SK-N-SH (cell line): ENCODE measurements around the gene CCDC38. TPM values are rescaled to one million over a fixed set of nuclear protein-coding genes. Genes with fewer than 3 reads are reported as not detected.

Experiments used
- CTCF ChIA-PET: fragments of 300-600, 350-600 bp; formaldehyde crosslinking; extraction: SDS; loops from one replicate; lab custom pipeline; 2021; lab: Yijun Ruan, JAX
- POLR2A ChIA-PET: fragments of 350-600 bp; sonication (Branson Sonifier 250); formaldehyde crosslinking; extraction: SDS; loops from one replicate; lab custom pipeline; 2020; ENCODE audit warnings: antibody characterized with exemption, inconsistent platforms; lab: Yijun Ruan, JAX
- DNase-seq: peaks from one replicate; pipeline ENCODE4 v3.0.0; 2012
- H2AFZ ChIP-seq: fragments of 200-600 bp; sonication (generic); 2 replicates; pipeline ENCODE4 v1.8.1; 2016; ENCODE audit warnings: antibody characterized with exemption, mild to moderate bottlenecking, low read depth
- H3F3A ChIP-seq: fragments of 200-600 bp; sonication (generic); replicated peaks from 2 replicates; pipeline ENCODE3; 2016; ENCODE audit warnings: antibody characterized with exemption, mild to moderate bottlenecking; ENCODE audit not compliant: insufficient read depth
- H3K27ac ChIP-seq, 2 experiments: fragments of 200-500 bp in 1 of 2; fragments of 200-600 bp in 1 of 2; sonication (Bioruptor generic) in 1 of 2; sonication (generic), shearing (Covaris generic) in 1 of 2; 2 replicates each; pipeline versions ENCODE4 v1.5.1 to v1.6.1; 2014 to 2016; ENCODE audit warnings: low read depth in 2 of 2, inconsistent platforms in 1 of 2, low read length in 1 of 2, mild to moderate bottlenecking in 1 of 2, mixed read lengths in 1 of 2
- H3K27me3 ChIP-seq: fragments of 200-600 bp; sonication (generic), shearing (Covaris generic); 2 replicates; pipeline ENCODE4 v1.6.1; 2016; ENCODE audit warnings: mixed run types; ENCODE audit not compliant: insufficient read depth
- H3K36me3 ChIP-seq, 2 experiments: fragments of 200-500 bp in 1 of 2; fragments of 200-600 bp in 1 of 2; sonication (Bioruptor generic) in 1 of 2; sonication (generic) in 1 of 2; replicated peaks in 1 of 2; 2 replicates each; pipeline versions ENCODE3 to v1.5.1; 2014 to 2016; ENCODE audit warnings: low read length in 1 of 2, mild to moderate bottlenecking in 1 of 2; ENCODE audit not compliant: insufficient read depth in 2 of 2, control insufficient read depth in 1 of 2
- H3K4me1 ChIP-seq, 2 experiments: fragments of 200-500 bp in 1 of 2; fragments of 200-600 bp in 1 of 2; sonication (Bioruptor generic) in 1 of 2; sonication (generic), shearing (Covaris generic) in 1 of 2; 2 replicates each; pipeline versions ENCODE4 v1.5.1 to v1.6.1; 2014 to 2016; ENCODE audit warnings: low read depth in 1 of 2, low read length in 1 of 2, mixed run types in 1 of 2; ENCODE audit not compliant: insufficient read depth in 2 of 2, control insufficient read depth in 1 of 2
- H3K4me2 ChIP-seq: fragments of 200-600 bp; sonication (generic), shearing (Covaris generic); 2 replicates; pipeline ENCODE4 v1.6.1; 2017; ENCODE audit warnings: mixed run types
- H3K4me3 ChIP-seq, 2 experiments: fragments of 200-500 bp in 1 of 2; fragments of 200-600 bp in 1 of 2; sonication (Bioruptor generic) in 1 of 2; sonication (generic), shearing (Covaris generic) in 1 of 2; 2 replicates each; pipeline versions ENCODE4 v1.5.1 to v1.8.1; 2014 to 2016; ENCODE audit warnings: low read depth in 2 of 2, inconsistent platforms in 1 of 2, low read length in 1 of 2, mild to moderate bottlenecking in 1 of 2, mixed read lengths in 1 of 2, moderate library complexity in 1 of 2
- H3K79me2 ChIP-seq: fragments of 200-600 bp; sonication (generic); 2 replicates; pipeline ENCODE4 v1.8.1; 2017; ENCODE audit warnings: mild to moderate bottlenecking; ENCODE audit not compliant: insufficient read depth
- H3K9ac ChIP-seq: fragments of 200-600 bp; sonication (generic); 2 replicates; pipeline ENCODE4 v1.6.1; 2017; ENCODE audit warnings: mixed run types
- H3K9me2 ChIP-seq: fragments of 200-600 bp; sonication (generic); 2 replicates; pipeline ENCODE4 v1.6.1; 2017; ENCODE audit warnings: mixed run types
- H3K9me3 ChIP-seq: fragments of 200-600 bp; sonication (generic); 2 replicates; pipeline ENCODE4 v1.6.1; 2017; ENCODE audit warnings: mixed run types, mild to moderate bottlenecking, moderate library complexity
- H4K20me1 ChIP-seq: fragments of 200-600 bp; sonication (generic); 2 replicates; pipeline ENCODE4 v1.6.1; 2017; ENCODE audit warnings: mild to moderate bottlenecking, mixed run types; ENCODE audit not compliant: insufficient read depth
- CHD2 ChIP-seq: fragments of 150-350 bp; IDR thresholded peaks from 2 replicates; pipeline ENCODE4 v1.6.1; 2018; ENCODE audit warnings: low read length; ENCODE audit not compliant: partially characterized antibody
- ELF1 ChIP-seq: IDR thresholded peaks from 2 replicates; pipeline ENCODE4 v1.4.0; 2012
- EP300 ChIP-seq, 2 experiments: IDR thresholded peaks; 2 replicates each; pipeline versions ENCODE4 v1.4.0 to v1.6.1; 2012; ENCODE audit warnings: borderline replicate concordance in 1 of 2, low read depth in 1 of 2, low read length in 1 of 2
- EZH2phosphoT487 ChIP-seq: fragments of 200-600 bp; sonication (generic); IDR thresholded peaks from 2 replicates; pipeline ENCODE4 v1.6.1; 2017; ENCODE audit warnings: low read depth, mixed run types, mild to moderate bottlenecking, antibody characterized with exemption, moderate library complexity, borderline replicate concordance
- FOSL2 ChIP-seq: IDR thresholded peaks from 2 replicates; pipeline ENCODE4 v1.4.0; 2012; ENCODE audit warnings: low read depth, mild to moderate bottlenecking, moderate library complexity, borderline replicate concordance
- FOXJ3 ChIP-seq: sonication (generic); formaldehyde crosslinking; IDR thresholded peaks from 2 replicates; pipeline ENCODE4 v1.5.1; 2020; ENCODE audit warnings: mild to moderate bottlenecking, missing genetic modification reagents
- FOXM1 ChIP-seq: IDR thresholded peaks from 2 replicates; pipeline ENCODE4 v1.4.0; 2012; ENCODE audit warnings: low read depth, mild to moderate bottlenecking
- GABPA ChIP-seq: IDR thresholded peaks from 2 replicates; pipeline ENCODE4 v1.4.0; 2012; ENCODE audit warnings: low read depth, mild to moderate bottlenecking
- GATA2 ChIP-seq: sonication (generic); formaldehyde crosslinking; IDR thresholded peaks from 2 replicates; pipeline ENCODE4 v1.5.0; 2020; ENCODE audit warnings: mild to moderate bottlenecking, missing genetic modification reagents
- JUND ChIP-seq: IDR thresholded peaks from 2 replicates; pipeline ENCODE4 v1.4.0; 2012
- MEF2A ChIP-seq: IDR thresholded peaks from 2 replicates; pipeline ENCODE4 v1.4.0; 2012; ENCODE audit warnings: low read depth, borderline replicate concordance
- MXI1 ChIP-seq: IDR thresholded peaks from 2 replicates; pipeline ENCODE4 v1.6.1; 2012; ENCODE audit warnings: mild to moderate bottlenecking, low read depth, low read length, improper control_type of control experiment
- NRF1 ChIP-seq: IDR thresholded peaks from 2 replicates; pipeline ENCODE4 v1.6.1; 2012; ENCODE audit warnings: low read depth, mild to moderate bottlenecking, low read length
- POLR2AphosphoS5 ChIP-seq: IDR thresholded peaks from 2 replicates; pipeline ENCODE4 v1.6.1; 2012; ENCODE audit warnings: low read depth, low read length
- RAD21 ChIP-seq: IDR thresholded peaks from 2 replicates; pipeline ENCODE4 v1.6.1; 2012; ENCODE audit warnings: mild to moderate bottlenecking, low read length
- RCOR1 ChIP-seq: fragments of 150-350 bp; IDR thresholded peaks from 2 replicates; pipeline ENCODE4 v1.6.1; 2017; ENCODE audit warnings: antibody characterized with exemption, low read length
- RFX5 ChIP-seq: IDR thresholded peaks from 2 replicates; pipeline ENCODE4 v1.6.1; 2012; ENCODE audit warnings: mild to moderate bottlenecking, improper control_type of control experiment, low read length
- RXRA ChIP-seq: IDR thresholded peaks from 2 replicates; pipeline ENCODE4 v1.4.0; 2012; ENCODE audit warnings: low read depth, mild to moderate bottlenecking, borderline replicate concordance
- SIN3A ChIP-seq: IDR thresholded peaks from 2 replicates; pipeline ENCODE4 v1.6.1; 2012; ENCODE audit warnings: low read depth, mild to moderate bottlenecking, low read length, moderate library complexity, borderline replicate concordance
- SMC3 ChIP-seq: IDR thresholded peaks from 2 replicates; pipeline ENCODE4 v1.6.1; 2012; ENCODE audit warnings: low read depth, low read length, improper control_type of control experiment
- TAF1 ChIP-seq: IDR thresholded peaks from 2 replicates; pipeline ENCODE4 v1.6.1; 2012; ENCODE audit warnings: low read depth, mild to moderate bottlenecking, low read length, moderate library complexity, borderline replicate concordance
- TCF12 ChIP-seq: IDR thresholded peaks from 2 replicates; pipeline ENCODE4 v1.4.0; 2012
- TEAD4 ChIP-seq: IDR thresholded peaks from 2 replicates; pipeline ENCODE4 v1.4.0; 2012; ENCODE audit warnings: mild to moderate bottlenecking, borderline replicate concordance; ENCODE audit not compliant: insufficient read depth
- YY1 ChIP-seq: IDR thresholded peaks from 2 replicates; pipeline ENCODE4 v1.4.0; 2012; ENCODE audit warnings: low read depth, mild to moderate bottlenecking
- WGBS: methylation state at CpG from one replicate; pipeline ENCODE4 v1.1.6; 2017; ENCODE audit warnings: low lambda C conversion rate; 5-methylcytosine and 5-hydroxymethylcytosine counted together
- polyA plus RNA-seq, 3 experiments: library from polyadenylated mRNA; depleted of rRNA; stranded (reverse); fragments of >200 nt; gene quantifications; 2 replicates each; pipeline ENCODE4 v1.2.3, GENCODE V29; 2012
- TF ChIP-seq, protein P1 (sequence below): IDR thresholded peaks from 2 replicates; pipeline ENCODE4; 2012
- TF ChIP-seq, protein P2 (sequence below): fragments of 200-600 bp; sonication (generic); IDR thresholded peaks from 2 replicates; pipeline ENCODE4 v1.6.1; 2017; ENCODE audit warnings: antibody characterized with exemption, mild to moderate bottlenecking, moderate library complexity
- TF ChIP-seq, protein P3 (sequence below): IDR thresholded peaks from 2 replicates; pipeline ENCODE4 v1.4.0; 2012; ENCODE audit warnings: low read depth
- TF ChIP-seq, protein P4 (sequence below): fragments of 150-350 bp; IDR thresholded peaks from 2 replicates; pipeline ENCODE4 v1.6.1; 2016; ENCODE audit warnings: mild to moderate bottlenecking, low read depth, low read length
- TF ChIP-seq, protein P5 (sequence below): IDR thresholded peaks from 2 replicates; pipeline ENCODE4 v1.4.0; 2012; ENCODE audit warnings: low read depth, borderline replicate concordance
- TF ChIP-seq, protein P6 (sequence below): fragments of 150-350 bp; IDR thresholded peaks from 2 replicates; pipeline ENCODE4 v1.6.1; 2017; ENCODE audit warnings: antibody characterized with exemption, low read length, low read depth, borderline replicate concordance

The CCDC38 gene
- polyA plus RNA-seq, 1 of the 3 experiments (the other 2 are of a cell fraction), result not detected

DNA sequence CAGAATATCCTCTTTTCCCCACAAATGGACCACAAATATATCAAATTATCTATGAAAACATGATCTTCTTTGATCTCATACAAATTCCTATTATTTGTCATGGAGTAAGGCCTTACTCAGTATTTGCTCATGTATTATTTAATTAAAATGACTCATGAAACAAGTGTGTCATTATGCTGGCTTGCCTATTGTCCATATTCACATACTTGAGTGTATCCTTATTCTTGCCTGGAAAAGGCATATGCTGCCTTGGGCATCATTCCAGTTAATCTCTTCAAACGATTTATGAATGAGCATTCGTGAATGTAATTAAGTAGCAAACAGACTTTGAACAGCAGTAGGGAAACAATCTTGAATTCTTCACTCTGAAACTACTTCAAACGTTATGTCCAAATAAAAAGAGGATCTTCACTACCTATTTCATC, 106.2 kb downstream of the CCDC38 start:
- H3K9me2 ChIP-seq, result no peaks in the 10 kb centered on the region
- H3K4me2 ChIP-seq, result peak overlapping the region; percentile 56; the same call in 1 of the 2 replicates
- 1% methylated on average over 3 of the region's 3 CpGs for WGBS
- no peaks in the 10 kb centered on the region for H3K9me3 ChIP-seq
- no peaks in the 10 kb centered on the region for H3K79me2 ChIP-seq
- peaks cover 15% of the 10 kb centered on the region for H4K20me1 ChIP-seq
- POLR2A ChIA-PET, result no interaction called here
- H3K27me3 ChIP-seq, result peaks cover 14% of the 10 kb centered on the region
- H3K4me1 ChIP-seq, result peaks cover 16 to 20% of the 10 kb centered on the region in 2 experiments; a peak in 3 of 4 replicates
- no peak overlapping the region for H2AFZ ChIP-seq
- peaks cover 22% of the 10 kb centered on the region for H3F3A ChIP-seq
- peak; percentile 21 for DNase-seq
- H3K9ac ChIP-seq, result no peak overlapping the region
- H3K27ac ChIP-seq, result peak overlapping the region; percentile 54 to 84
- no peaks in the 10 kb centered on the region for H3K36me3 ChIP-seq
- CTCF ChIA-PET, result interaction anchor here (1.0 kb wide), 1 partner anchor 12 kb away, joined by 3 read pairs; no protein-coding TSS in a partner anchor
- H3K4me3 ChIP-seq, result peak overlapping the region in 1 of 2 experiments; percentile 30; a peak in 1 of 4 replicates
- TF ChIP-seq EZH2phosphoT487 (peak; percentile 60; the same call in 1 of the 2 replicates), GABPA (no peak), POLR2AphosphoS5 (peak; percentile 54; the same call in 1 of the 2 replicates), FOSL2 (peak; percentile 87), TAF1 (no peak), MXI1 (no peak), NRF1 (no peak), MEF2A (peak; percentile 16; the same call in 1 of the 2 replicates), FOXM1 (peak; percentile 83), SMC3 (no peak), ELF1 (0 out of 2 replicates have a peak, but pooled peaks have one; percentile 21), SIN3A (no peak), RFX5 (no peak), RCOR1 (peak; percentile 46; the same call in 1 of the 2 replicates), JUND (peak; percentile 88), TEAD4 (peak; percentile 84), FOXJ3 (CRISPR knock-in tag) (no peak), CHD2 (no peak), YY1 (no peak), GATA2 (CRISPR knock-in tag) (no peak), RAD21 (no peak), RXRA (peak; percentile 43; the same call in 1 of the 2 replicates), EP300 (IDR thresholded peaks at IDR 0.05; ENCODE audit: borderline replicate concordance in 1 of 2, low read depth in 1 of 2, low read length in 1 of 2) (peak; percentile 43 to 87), TCF12 (peak; percentile 97)
- TF ChIP-seq, protein P1, sequence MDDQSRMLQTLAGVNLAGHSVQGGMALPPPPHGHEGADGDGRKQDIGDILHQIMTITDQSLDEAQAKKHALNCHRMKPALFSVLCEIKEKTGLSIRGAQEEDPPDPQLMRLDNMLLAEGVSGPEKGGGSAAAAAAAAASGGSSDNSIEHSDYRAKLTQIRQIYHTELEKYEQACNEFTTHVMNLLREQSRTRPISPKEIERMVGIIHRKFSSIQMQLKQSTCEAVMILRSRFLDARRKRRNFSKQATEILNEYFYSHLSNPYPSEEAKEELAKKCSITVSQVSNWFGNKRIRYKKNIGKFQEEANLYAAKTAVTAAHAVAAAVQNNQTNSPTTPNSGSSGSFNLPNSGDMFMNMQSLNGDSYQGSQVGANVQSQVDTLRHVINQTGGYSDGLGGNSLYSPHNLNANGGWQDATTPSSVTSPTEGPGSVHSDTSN, result peak; percentile 78
- TF ChIP-seq, protein P2, sequence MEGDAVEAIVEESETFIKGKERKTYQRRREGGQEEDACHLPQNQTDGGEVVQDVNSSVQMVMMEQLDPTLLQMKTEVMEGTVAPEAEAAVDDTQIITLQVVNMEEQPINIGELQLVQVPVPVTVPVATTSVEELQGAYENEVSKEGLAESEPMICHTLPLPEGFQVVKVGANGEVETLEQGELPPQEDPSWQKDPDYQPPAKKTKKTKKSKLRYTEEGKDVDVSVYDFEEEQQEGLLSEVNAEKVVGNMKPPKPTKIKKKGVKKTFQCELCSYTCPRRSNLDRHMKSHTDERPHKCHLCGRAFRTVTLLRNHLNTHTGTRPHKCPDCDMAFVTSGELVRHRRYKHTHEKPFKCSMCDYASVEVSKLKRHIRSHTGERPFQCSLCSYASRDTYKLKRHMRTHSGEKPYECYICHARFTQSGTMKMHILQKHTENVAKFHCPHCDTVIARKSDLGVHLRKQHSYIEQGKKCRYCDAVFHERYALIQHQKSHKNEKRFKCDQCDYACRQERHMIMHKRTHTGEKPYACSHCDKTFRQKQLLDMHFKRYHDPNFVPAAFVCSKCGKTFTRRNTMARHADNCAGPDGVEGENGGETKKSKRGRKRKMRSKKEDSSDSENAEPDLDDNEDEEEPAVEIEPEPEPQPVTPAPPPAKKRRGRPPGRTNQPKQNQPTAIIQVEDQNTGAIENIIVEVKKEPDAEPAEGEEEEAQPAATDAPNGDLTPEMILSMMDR, result no peak
- TF ChIP-seq, protein P3, sequence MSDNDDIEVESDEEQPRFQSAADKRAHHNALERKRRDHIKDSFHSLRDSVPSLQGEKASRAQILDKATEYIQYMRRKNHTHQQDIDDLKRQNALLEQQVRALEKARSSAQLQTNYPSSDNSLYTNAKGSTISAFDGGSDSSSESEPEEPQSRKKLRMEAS, result no peak
- TF ChIP-seq, protein P4, sequence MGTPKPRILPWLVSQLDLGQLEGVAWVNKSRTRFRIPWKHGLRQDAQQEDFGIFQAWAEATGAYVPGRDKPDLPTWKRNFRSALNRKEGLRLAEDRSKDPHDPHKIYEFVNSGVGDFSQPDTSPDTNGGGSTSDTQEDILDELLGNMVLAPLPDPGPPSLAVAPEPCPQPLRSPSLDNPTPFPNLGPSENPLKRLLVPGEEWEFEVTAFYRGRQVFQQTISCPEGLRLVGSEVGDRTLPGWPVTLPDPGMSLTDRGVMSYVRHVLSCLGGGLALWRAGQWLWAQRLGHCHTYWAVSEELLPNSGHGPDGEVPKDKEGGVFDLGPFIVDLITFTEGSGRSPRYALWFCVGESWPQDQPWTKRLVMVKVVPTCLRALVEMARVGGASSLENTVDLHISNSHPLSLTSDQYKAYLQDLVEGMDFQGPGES, result no peak
- TF ChIP-seq, protein P5, sequence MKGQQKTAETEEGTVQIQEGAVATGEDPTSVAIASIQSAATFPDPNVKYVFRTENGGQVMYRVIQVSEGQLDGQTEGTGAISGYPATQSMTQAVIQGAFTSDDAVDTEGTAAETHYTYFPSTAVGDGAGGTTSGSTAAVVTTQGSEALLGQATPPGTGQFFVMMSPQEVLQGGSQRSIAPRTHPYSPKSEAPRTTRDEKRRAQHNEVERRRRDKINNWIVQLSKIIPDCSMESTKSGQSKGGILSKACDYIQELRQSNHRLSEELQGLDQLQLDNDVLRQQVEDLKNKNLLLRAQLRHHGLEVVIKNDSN, result no peak
- TF ChIP-seq, protein P6, sequence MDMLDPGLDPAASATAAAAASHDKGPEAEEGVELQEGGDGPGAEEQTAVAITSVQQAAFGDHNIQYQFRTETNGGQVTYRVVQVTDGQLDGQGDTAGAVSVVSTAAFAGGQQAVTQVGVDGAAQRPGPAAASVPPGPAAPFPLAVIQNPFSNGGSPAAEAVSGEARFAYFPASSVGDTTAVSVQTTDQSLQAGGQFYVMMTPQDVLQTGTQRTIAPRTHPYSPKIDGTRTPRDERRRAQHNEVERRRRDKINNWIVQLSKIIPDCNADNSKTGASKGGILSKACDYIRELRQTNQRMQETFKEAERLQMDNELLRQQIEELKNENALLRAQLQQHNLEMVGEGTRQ, result no peak
